Measurements from ENCODE around the gene KIF1B.

- TF ChIP-seq FOXK2 (IDR thresholded peaks at IDR 0.05) (no peak), BHLHE40 (IDR thresholded peaks at IDR 0.05; ENCODE audit: borderline replicate concordance) (no peak), PKNOX1 (IDR thresholded peaks at IDR 0.05) (no peak), SP1 (IDR thresholded peaks at IDR 0.05) (no peak), L3MBTL2 (conservative IDR thresholded peaks at IDR 0.05) (no peak), ARNT (IDR thresholded peaks at IDR 0.05) (no peak), SUZ12 (IDR thresholded peaks at IDR 0.05) (no peak), FOXM1 (IDR thresholded peaks at IDR 0.05; ENCODE audit: borderline replicate concordance) (no peak), TARDBP (IDR thresholded peaks at IDR 0.05) (no peak), FOXA1 (IDR thresholded peaks at IDR 0.05) (no peak), LEF1 (IDR thresholded peaks at IDR 0.05; ENCODE audit: borderline replicate concordance) (no peak), ZNF384 (IDR thresholded peaks at IDR 0.05) (no peak), ELF4 (IDR thresholded peaks at IDR 0.05) (no peak)
Measured at GRCh38 chr1:10419351-10419750, 209.0 kb downstream of the KIF1B start.
